CD1c-positive myeloid dendritic cell (primary cell): ENCODE data around the gene CXXC5.

Source experiments
- DNase-seq: peaks from one replicate; pipeline ENCODE4 v3.0.0-alpha.2; 2016; ENCODE audit errors: extremely low spot score

CXXC5 gene

DNA sequence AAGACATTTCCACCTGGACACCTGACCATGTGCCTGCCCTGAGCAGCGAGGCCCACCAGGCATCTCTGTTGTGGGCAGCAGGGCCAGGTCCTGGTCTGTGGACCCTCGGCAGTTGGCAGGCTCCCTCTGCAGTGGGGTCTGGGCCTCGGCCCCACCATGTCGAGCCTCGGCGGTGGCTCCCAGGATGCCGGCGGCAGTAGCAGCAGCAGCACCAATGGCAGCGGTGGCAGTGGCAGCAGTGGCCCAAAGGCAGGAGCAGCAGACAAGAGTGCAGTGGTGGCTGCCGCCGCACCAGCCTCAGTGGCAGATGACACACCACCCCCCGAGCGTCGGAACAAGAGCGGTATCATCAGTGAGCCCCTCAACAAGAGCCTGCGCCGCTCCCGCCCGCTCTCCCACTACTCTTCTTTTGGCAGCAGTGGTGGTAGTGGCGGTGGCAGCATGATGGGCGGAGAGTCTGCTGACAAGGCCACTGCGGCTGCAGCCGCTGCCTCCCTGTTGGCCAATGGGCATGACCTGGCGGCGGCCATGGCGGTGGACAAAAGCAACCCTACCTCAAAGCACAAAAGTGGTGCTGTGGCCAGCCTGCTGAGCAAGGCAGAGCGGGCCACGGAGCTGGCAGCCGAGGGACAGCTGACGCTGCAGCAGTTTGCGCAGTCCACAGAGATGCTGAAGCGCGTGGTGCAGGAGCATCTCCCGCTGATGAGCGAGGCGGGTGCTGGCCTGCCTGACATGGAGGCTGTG is 32.4 kb downstream of the CXXC5 start:
- no peak for DNase-seq

DNA sequence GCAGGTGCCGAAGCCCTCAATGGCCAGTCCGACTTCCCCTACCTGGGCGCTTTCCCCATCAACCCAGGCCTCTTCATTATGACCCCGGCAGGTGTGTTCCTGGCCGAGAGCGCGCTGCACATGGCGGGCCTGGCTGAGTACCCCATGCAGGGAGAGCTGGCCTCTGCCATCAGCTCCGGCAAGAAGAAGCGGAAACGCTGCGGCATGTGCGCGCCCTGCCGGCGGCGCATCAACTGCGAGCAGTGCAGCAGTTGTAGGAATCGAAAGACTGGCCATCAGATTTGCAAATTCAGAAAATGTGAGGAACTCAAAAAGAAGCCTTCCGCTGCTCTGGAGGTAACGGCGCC is 32.9 kb downstream of the CXXC5 start:
- no peak for DNase-seq

GRCh38 chr5:139681466-139681865 is 33.3 kb downstream of the CXXC5 start:
- DNase-seq: no peak

GRCh38 chr5:139682016-139682975 is 34.1 kb downstream of the CXXC5 start:
- no peak for DNase-seq

DNA sequence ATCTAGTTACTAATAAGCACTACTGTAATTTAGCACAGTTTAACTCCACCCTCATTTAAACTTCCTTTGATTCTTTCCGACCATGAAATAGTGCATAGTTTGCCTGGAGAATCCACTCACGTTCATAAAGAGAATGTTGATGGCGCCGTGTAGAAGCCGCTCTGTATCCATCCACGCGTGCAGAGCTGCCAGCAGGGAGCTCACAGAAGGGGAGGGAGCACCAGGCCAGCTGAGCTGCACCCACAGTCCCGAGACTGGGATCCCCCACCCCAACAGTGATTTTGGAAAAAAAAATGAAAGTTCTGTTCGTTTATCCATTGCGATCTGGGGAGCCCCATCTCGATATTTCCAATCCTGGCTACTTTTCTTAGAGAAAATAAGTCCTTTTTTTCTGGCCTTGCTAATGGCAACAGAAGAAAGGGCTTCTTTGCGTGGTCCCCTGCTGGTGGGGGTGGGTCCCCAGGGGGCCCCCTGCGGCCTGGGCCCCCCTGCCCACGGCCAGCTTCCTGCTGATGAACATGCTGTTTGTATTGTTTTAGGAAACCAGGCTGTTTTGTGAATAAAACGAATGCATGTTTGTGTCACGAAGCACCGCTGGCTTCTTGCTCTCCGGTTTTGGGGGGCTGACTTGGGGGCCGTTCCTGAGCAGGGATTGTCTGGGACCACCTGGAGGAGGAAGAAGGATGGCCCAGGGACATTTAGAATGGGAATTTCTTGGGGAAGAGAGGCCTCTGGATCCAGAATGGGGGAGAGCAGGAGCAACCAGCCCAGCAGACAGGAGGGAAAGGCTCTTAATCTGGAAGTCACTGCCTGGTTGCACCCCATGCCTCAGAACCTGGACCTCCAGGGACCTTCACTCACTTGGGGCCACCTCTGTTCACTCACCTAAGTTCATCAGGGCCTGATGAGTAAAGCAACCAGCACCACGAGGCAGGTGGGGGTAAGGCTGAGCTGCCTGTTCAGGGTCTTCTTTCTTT is 35.4 kb downstream of the CXXC5 start:
- no peak for DNase-seq

DNA sequence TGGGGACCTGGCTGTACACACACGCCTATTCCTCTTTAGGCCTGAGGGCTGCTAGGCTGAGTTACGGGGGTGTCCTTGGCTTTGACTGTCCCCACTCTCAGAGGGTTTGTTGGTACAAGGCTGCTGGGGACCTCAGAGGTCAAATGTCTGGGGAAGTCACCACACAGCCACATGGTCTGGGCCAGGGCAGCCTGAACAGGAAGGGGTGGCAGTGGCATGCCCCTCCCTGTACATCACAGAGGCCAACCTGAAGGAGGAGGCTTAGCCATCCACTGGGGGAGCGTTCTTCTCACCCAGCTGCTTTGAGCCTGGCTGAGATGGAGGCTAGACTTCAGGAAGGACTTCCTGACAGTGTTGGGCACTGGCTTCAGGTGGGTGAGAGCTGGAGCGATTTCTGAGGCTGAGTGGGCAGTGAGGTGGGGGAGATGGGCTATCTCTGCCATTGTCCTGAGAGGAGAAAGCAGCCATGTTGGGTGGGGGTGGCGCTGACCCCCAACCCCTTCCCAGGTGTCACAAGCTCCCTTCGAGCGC is 36.3 kb downstream of the CXXC5 start:
- DNase-seq: no peak

- DNase-seq: no peak
Measured at GRCh38 chr5:139684881-139685749, 37.0 kb downstream of the CXXC5 start.

DNA sequence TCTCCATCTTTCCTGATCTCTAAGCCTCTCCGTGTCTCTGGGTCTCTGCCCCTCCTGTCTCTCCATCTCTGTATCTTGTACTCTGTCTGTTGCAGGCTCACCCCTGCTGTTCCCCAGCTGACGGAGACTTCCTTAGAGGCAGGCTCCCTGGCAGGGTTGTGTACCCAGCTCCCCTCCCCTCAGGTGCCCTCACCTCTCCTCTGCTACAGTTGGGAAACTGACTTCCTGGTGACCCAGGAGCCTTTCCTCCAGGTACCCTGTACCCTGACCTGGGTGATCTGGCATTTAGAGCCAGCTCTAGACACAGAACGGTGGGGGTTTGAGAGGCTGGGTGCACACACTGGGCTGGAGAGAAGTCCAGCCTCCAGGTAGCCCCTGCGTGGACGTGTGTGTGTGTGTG is 37.7 kb downstream of the CXXC5 start:
- no peak for DNase-seq

- no peak for DNase-seq
Measured at GRCh38 chr5:139686356-139686705, 38.2 kb downstream of the CXXC5 start.

- DNase-seq: peak; percentile 48
Measured at GRCh38 chr5:139686706-139687441, 38.7 kb downstream of the CXXC5 start.

- no peak for DNase-seq
Measured at GRCh38 chr5:139687656-139688055, 39.5 kb downstream of the CXXC5 start.

GRCh38 chr5:139688088-139688702 is 40.0 kb downstream of the CXXC5 start:
- no peak for DNase-seq

GRCh38 chr5:139688751-139689372 is 40.7 kb downstream of the CXXC5 start:
- DNase-seq: no peak

- DNase-seq: no peak
Measured at GRCh38 chr5:139689631-139690063, 41.5 kb downstream of the CXXC5 start.

GRCh38 chr5:139690064-139690802 is 42.1 kb downstream of the CXXC5 start:
- peak; percentile 47 for DNase-seq

DNA sequence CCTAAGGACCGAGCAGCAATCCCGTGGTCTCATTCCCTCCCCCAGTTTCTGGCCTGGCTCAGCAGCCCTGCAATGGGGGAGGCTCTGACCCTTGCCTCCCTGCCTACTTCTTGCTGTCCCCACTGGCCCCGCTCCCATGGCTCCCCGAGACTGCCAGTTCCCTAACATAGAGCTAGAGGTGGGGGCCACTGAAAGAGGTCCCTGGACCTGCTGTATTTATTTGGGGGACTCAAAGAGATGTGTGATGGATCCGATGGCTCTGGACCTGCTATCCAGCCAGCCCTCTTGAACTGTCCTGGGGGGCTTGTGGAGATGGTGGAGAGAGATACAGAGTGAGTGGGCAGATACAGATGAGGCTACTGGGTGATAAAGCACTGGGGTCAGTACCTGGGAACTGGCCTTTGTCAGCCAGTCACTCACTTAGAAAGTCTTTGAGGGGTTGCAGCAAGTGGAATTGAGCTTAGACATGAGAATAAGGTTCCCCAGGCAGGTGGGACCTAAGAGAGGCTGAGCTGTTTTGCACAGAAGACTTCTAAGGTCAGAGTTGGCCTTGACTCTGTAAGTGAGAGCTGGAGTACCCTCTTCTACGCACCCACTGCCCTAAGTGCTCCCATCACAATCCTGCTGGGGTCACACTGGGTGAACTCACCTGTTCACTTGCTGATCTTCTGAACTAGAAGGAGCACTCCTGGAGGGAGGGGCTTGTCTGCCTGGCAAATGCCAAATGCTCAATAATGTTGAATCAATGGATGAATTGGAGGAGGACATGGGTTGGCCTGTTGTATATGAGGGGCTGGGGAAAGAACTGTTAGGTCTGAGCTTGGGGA is 42.9 kb downstream of the CXXC5 start:
- no peak for DNase-seq

GRCh38 chr5:139692148-139692547 is 44.0 kb downstream of the CXXC5 start:
- DNase-seq: no peak
